Medulla oblongata (tissue), 1 donor: ENCODE measurements around the gene MARVELD3.
A peak's percentile ranks its signal among the peaks of the same experiment; 100 is the strongest.

Experiments used
- DNase-seq: peaks from one replicate; pipeline ENCODE4 v3.0.0-alpha.2; 2015; ENCODE audit errors: extremely low spot score

The MARVELD3 gene

DNA sequence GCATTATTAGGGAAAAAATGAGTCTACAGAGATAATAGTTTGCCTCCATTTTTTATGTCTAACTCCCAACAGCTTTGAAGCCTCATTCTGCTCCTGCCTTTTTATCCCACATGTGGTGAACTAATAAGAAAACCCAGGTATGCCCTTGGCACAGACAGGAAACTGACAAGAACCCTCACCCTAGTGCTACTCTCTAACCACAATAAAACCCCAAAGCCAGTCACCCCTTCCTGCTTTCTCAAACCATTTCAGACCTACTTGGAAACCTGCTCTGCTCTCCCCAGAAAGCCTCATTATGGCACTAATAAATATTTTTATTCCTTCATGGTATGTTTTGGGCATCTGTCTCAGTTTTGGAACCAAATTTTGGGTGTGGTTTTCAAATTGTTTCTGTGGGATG, 3.9 kb upstream of the MARVELD3 start:
- no peak for DNase-seq

DNA sequence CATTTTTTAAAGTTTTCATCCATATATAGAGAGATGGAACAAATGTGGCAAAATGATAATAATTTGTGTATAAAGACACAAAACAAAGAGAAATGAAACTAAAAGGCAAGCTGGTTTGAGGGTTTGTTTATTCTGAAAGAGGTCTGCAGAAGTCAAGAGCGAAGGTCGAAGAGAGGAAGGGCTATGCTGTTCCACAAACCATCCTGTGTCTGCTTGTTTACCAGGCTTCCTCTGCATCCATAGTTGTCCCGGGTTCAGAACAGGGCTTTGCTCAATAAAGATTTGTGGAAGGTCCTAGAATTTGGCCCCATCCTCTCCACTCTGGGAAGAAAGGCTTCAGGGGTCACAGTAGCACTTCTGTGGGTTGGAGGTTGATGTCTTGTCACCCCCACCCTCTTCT, 2.4 kb upstream of the MARVELD3 start:
- DNase-seq, result no peak

DNA sequence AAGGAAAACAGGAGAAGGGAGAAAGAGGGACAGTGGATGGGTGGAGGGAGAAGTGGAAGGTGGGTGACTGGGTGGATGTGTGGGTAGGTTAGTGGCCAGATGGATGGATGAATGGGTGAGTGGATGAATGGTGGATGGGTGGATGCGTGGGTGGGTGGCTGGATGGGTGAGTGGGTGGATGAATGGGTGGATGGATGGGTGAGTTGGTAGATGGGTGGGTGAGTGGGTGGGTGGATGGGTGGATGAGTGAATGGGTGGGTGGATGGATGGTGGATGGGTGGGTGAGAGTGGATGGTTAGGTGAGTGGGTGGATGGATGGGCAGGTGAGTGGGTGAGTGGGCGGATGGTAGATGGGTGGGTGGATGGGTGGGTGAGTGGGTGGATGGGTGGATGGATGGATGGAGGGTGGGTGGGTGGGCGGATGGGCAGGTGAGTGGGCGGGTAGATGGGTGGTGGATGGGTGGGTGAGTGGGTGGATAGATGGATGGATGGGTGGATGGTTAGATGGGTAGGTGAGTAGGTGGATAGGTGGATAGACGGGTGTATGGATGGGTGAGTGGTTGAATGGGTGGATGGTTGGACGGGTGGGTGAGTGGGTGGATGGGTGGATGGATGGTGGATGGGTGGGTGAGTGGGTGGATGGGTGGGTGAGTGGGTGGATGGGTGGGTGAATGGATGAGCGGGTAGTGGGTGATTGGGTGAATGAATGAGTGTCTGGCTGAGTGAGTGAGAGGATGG, 702 bp upstream of the MARVELD3 start:
- DNase-seq, result no peak

DNA sequence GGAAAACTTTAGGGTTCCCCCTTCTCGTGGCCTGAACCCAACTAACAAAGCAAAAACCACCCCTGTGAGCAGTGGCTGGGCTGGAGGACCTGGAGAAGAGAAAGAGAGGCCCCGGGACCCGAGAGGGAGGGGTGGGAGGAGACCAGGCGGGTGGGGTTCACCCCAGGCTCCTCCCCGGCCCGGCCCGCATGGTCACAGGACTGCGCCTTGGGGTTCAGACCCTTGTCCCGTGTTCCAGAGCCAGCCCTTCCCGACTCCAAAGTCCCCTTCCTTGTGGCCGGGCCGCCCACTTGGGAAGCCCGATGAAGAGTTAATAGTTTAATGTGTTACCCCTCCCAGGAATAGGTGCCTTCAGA, 852 bp downstream of the MARVELD3 start:
- DNase-seq, result no peak

DNA sequence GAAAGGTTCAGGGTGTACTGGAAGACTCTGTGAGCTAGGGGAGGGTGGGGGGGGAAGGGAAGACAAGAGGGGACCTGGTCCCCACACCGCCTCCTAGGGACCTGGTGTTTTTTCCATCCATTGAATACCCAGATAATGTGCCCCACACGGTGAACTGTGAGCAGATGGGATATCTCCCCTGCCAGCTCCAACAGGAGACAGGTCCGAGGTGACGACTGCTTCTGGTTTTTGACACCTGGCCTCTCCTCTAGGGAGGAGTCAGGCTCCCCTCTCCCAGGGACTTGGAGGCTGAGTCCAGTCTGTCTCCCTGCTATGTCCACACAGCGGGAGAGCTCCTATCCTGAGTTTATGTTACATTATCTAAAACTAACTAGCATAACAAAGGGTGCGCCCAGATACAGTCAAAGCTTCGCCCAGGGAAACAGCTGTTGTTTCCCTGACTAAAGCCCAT, 1.8 kb downstream of the MARVELD3 start:
- no peak for DNase-seq

DNA sequence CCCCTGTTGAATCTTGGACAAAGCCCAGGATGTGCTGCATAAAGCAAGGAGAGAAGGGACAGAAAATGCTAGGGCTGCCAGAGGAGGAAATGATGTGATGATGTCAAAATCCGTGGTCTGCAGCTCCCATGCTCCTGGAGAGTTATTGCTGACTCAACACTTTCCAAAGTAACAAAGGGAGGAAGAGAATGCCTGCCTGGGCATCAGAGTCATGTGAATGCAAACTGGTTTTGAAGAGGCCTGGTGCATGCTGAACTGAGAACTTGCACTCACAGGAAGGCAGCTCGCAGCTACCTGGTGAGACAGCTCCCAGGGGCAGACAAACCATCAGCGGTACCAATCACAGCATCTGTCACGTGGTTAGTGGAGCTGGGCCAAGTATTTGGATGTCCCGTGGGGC, 2.8 kb downstream of the MARVELD3 start:
- DNase-seq, result peak; percentile 44

DNA sequence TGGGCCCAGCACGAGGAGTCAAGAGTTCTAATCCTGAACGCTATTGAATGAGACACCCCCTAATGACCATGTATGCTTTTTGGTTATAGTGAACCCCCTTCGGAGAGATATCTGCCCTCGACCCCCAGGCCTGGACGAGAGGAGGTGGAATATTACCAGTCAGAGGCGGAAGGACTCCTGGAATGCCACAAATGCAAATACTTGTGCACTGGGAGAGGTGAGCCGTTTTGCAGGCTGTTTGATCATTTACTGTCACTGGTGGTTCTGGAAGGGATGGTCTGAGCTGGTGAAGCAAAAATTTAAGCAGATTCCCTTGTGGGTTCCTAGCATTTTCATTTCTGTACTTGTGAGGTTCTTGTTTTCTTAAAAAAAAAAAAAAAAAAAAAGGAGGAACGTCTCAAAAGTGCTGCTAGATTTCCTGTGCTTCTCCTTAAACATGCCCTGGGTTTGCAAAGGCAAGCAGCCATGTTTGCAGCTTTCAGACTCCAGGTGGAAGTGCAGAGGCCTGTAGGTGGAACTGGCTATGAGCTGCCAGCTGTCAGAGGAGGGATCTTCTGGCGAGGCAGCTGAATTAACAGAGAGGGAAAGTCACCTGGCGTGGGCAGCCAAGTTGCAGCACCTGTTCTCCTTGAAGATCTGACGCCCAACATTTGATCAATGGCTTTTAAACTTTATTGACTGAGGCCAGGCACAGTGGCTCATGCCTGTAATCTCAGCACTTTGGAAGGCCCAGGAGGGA, 3.5 kb downstream of the MARVELD3 start:
- DNase-seq, result no peak

DNA sequence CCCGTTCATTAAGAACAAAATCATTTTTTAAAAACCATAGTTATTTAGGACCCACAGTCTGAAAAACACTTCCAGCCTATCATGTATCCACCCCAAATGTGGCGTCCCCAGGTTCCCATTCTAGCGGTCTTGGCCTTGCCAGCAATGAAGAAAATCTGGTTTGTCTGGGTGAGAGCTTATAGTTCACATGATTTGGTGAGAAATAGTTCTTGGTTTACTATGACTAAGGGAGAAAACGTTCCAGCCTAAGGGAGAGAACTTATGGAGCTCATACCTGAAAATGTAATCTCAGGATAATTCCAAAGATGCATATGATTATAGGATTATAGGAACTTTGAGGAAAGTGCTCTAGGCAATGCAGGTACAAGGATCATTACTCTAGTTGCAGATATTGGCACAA, 4.8 kb downstream of the MARVELD3 start:
- DNase-seq, result no peak

DNA sequence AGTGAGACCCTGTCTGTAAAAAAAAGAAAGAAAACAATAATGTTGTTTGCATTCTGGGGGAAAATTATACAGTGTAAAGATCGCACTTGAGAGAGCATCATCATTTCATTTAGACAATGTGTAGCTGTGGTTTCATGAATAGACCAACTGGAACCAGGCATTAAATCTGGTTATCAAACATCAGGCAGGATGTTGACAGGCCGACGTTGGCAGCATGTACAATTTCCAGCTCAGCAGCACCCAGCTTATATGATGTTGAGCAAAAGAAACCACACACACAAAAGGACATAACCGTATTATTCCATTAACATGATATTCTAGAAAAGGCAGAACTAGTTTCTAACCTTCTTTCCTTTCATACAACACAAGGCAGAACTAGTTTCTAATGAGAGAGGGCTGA, 5.8 kb downstream of the MARVELD3 start:
- DNase-seq, result no peak

DNA sequence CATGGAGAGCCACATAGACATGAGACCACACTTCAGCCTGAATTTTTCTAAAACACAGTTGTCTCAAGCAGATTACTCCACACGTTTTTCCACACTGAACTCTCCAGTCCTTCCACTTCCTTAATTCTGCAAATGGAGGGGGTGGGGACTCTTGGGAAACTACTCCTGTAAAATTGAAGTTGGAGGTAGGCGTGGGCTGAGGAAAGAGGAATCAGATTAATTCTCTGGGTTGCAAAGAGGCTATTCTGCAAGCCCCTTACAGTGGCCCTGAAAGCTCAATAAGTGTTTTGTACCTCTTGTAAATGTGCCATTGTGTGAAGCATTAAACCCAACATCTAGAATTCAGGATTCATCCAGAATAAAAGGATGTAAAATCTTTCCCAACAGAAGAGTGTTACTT, 9.6 kb downstream of the MARVELD3 start:
- DNase-seq, result peak; percentile 25

DNA sequence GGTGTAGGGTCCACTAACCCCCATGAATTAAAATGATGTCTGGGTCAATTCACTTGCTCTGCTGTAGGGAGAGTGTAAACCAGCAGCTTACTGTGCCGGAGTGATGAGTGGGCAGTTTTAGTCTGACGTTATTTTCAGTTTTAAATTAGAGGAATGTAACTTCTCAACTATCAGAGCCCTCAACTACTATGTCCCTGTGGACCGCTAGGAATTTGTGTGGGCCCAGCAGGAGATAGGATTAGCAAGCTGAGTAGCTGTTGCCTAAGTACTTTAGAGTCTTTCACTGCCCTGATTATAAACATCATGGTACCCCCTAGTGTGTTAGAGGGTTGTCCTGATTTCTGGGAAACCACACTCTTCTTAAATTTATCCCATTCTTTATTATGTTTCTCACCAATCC, 11.4 kb downstream of the MARVELD3 start:
- no peak for DNase-seq

DNA sequence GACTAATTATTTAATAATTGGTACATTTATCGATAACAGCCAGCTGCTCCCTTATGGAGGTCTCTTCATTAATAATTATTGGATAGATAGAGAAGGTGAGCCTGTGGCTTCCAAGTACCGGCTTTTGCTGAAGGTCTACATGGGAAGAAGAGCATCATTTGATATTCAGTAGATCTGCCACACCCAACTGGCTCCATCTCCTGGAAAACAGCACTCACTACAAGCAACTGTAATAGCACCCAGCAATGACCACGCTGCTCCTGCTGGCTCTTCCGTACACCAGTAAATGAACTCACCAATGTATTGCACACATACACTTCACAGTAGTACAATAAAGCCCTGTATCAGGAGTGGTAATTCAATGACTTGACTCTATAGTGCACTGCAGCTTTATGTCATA, 19.5 kb downstream of the MARVELD3 start:
- DNase-seq, result peak; percentile 24

DNA sequence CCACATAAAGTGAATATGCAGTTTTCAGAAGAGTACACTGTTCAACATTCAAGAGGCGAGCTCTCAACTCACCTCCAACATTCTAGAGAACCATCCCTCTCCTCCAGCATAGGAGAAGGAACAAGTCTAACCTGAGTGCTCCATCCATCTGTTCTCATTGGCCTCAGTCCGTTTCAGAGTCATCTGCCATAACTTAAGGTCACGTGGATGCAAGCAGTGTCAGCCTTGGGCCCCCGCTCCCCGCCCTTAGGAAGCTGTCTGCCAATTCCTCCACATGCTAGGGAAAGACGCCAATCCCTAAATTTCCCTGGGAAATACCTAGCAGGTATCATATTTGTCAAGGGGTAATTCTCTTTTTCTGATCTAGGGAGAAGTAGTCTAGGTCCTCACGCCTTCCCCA, 21.4 kb downstream of the MARVELD3 start:
- no peak for DNase-seq

DNA sequence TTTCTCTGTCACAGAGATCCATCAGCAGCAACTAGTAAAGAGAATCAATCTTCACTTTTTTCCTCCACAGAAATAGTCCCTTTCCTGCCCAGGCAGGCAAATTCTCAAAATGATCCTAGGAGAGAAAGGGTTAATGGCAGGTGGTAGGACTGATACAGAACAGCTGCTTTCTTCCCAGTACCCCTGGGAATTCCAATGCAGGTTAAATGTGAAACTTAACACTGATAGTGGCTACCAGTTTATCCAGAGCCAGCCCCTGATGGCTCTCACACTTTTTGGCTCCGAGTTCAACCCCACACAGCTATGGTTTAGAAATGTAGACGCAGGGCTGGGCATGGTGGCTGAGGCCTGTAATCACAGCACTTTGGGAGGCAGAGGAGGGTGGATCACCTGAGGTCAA, 22.2 kb downstream of the MARVELD3 start:
- DNase-seq, result no peak

DNA sequence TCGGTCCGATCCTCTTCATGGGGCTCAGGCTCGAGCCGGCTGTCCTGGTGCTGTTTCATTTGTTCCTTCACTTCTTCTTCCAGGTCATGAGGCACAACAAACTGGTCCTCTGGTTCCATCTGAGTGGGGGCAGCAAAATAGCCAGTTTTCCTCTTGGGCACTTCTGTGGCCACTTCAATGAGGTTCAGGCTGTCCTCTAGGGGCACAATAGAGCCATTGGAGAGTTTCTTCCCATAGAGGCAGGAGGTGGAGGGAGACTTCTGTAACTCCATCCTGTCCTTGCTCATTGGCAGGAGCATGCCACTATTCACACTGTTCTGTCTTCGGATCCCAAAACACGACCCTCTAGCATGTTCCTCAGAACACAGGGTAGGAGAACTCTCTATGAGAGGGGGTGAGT, 22.9 kb downstream of the MARVELD3 start:
- DNase-seq, result no peak

DNA sequence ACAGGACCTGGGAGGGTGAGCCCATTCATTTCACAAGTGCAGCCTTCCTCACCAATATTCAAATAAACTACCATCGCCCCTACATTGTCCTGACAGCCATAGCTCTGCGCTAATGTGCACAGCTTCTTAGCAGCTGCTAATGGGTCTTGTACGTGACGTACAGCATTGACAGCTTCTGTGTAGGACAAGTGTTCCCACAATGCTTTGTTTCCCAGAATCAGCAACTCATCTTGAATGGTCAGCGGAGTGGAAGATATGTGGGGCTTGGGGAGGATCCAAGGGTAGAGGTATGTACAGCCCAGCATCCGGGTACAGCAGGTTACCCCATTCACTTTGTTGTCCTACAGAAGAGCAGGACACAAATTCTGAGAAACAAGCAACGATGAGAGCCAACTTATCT, 23.7 kb downstream of the MARVELD3 start:
- DNase-seq, result no peak

DNA sequence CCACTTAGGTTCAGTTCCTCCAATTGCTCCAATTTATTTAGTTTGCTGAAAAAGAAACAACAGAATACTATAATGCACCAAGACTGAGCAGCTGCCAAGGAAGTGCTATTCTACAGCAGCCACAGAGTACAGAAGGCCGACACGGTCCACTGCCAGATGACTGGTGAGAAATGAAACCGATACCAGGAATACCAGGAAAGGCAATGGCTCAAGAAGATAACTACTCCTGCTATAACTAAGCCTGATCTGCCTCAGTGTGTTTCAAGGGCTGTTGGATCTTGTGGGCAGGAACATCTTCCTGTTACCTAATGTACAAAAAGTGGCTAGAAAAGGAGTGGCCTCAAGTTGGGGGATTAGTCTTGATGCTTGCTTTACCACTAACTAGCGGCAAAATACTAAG, 32.8 kb downstream of the MARVELD3 start:
- peak; percentile 14 for DNase-seq

DNA sequence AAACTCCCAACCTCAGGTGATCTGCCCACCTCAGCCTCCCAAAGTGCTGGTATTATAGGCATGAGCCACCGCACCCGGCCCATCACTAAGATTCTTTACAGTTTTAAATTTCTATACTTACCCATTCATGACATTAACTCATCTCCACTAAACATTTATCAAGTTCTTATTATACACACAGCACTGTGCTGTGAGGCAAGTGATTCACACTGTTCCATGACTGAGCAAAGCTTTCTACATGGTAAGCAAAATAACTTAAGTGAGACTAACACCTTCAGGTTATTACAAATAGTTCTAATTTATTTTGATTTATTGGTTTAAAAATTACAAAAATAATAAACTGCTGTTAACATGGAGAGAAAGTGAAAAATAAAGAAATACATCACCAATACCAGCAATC, 33.5 kb downstream of the MARVELD3 start:
- DNase-seq, result no peak

DNA sequence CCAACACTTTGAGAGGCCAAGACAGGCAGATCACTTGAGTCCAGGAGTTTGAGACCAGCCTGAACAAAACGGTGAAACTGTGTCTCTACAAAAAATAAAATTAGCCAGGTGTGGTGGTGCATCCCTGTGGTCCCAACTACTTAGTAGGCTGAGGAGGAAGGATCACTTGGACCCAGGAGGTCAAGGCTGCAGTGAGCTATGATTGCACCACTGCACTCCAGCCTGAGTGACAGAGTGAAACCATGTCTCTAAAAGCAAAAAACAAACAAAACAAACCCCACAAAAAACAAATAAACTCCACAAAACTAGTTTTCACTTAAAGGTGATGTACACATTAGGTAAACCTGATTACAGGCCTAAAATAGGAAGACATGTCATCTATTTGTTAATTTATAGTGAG, 40.3 kb downstream of the MARVELD3 start:
- DNase-seq, result no peak

DNA sequence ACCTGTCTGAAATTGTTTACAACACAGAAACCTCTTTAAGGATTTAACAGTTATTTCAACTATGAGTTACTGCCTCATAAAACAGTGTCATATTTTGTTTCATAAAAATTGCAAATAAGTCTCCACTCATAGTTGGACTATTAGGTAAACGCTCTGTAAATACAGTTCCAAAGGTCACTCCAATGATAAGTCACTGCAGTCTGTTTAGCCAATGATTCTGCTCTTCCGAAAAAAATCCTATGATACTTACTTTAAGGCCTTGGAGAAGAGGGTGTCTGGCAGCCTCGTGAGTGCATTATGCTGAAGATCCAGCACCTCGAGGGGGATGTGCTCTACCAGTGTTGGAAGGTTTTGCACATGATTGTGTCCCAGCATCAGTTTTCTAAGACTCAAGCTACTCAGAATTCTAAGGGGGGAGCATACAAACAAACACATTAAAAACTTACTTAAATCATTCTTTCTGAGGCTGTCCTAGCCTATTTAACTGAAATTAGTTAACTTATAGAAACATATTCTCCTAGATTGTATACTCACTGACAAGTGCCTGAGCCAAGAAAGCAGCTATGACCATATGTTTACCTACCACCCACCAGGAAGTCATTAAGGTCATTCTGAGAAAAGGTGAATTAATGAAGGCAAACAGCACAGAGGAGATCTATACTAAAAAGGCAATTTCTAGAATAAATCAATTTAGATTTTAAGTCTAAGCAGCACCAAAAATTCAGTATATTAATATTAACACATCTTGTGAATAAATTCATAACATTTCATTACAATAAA, 41.1 kb downstream of the MARVELD3 start:
- DNase-seq, result no peak

DNA sequence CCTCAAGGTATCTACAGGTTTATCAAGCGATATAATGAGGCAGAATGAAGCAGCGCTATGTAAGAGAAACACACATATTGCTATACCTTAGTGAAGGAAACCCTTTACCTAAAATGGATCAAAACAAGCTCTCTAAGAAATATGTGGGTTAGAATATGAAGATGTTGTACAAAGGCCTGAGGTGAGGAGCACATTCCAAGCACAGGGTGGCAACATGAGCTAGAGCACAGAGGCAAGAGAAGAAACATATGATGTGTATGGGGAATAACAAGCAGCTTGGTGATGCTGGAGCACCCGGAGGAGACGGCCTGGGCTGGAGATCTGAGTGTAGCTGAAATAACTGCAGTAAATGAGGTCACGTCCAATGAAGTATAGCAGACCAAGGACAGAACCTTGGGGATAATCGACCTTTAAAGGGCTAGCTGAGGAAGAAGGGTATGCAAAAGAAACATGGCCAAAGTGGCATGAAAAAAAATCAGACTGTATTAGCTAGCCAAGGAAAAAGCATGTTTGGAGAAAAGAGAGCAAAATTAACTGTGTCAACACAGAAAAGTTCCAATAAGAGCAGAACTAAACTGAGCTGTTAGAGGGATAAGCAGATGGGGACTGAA, 44.0 kb downstream of the MARVELD3 start:
- DNase-seq, result no peak

DNA sequence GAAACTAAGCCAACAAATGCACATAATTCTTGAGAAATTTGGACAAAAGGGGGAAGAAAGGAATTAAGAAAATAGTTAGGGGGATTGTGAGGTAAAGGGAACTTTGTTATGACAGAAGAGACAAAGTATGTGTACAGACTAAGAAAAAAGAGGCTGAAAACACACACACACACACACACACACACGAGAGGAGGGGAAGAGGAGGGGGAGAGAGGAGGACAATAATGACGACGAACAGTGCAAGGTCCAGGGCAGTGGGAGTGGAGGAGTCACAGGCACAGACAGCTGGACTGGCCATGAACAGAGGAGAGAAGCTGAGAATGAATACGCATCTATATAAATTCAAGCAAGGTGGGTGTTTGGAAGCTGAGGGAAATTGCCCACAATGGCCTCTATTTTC, 44.6 kb downstream of the MARVELD3 start:
- no peak for DNase-seq
